ENCODE data around the gene RILPL2. TPM values are rescaled to one million over a fixed set of nuclear protein-coding genes. Genes with fewer than 3 reads are reported as not detected.

The RILPL2 gene
- total and polyA plus RNA-seq, 2 of the 13 experiments (the other 11 are each of a cell fraction or from before 2014, with no cell fraction given): 2.7 to 8.1 TPM

- TF ChIP-seq, protein P1, sequence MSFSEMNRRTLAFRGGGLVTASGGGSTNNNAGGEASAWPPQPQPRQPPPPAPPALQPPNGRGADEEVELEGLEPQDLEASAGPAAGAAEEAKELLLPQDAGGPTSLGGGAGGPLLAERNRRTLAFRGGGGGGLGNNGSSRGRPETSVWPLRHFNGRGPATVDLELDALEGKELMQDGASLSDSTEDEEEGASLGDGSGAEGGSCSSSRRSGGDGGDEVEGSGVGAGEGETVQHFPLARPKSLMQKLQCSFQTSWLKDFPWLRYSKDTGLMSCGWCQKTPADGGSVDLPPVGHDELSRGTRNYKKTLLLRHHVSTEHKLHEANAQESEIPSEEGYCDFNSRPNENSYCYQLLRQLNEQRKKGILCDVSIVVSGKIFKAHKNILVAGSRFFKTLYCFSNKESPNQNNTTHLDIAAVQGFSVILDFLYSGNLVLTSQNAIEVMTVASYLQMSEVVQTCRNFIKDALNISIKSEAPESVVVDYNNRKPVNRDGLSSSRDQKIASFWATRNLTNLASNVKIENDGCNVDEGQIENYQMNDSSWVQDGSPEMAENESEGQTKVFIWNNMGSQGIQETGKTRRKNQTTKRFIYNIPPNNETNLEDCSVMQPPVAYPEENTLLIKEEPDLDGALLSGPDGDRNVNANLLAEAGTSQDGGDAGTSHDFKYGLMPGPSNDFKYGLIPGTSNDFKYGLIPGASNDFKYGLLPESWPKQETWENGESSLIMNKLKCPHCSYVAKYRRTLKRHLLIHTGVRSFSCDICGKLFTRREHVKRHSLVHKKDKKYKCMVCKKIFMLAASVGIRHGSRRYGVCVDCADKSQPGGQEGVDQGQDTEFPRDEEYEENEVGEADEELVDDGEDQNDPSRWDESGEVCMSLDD (CRISPR knock-in tag; IDR thresholded peaks at IDR 0.05; ENCODE audit: borderline replicate concordance): no peak
- TF ChIP-seq NCOA5 (CRISPR knock-in tag; IDR thresholded peaks at IDR 0.05): no peak
- TF ChIP-seq PPARG (CRISPR knock-in tag; conservative IDR thresholded peaks at IDR 0.05): 0 out of 2 replicates have a peak, but pooled peaks have one; percentile 24
- TF ChIP-seq PRPF4 (IDR thresholded peaks at IDR 0.05; ENCODE audit: low read depth, low read length, poor library complexity, severe bottlenecking): no peak
- TF ChIP-seq BCL3 (CRISPR knock-in tag; IDR thresholded peaks at IDR 0.05): no peak; the same call in 1 of the 2 replicates
- 0 out of 2 replicates have a peak, but pooled peaks have one; percentile 31 for TF ChIP-seq ZNF3 (CRISPR knock-in tag; IDR thresholded peaks at IDR 0.05)
- TF ChIP-seq MTF2 (CRISPR knock-in tag; IDR thresholded peaks at IDR 0.05; ENCODE audit: borderline replicate concordance): 0 out of 2 replicates have a peak, but pooled peaks have one; percentile 57
- TF ChIP-seq ZNF12 (CRISPR knock-in tag; IDR thresholded peaks at IDR 0.05): no peak
- no peak for TF ChIP-seq IKZF1 (IDR thresholded peaks at IDR 0.05)
- peak; percentile 68 for TF ChIP-seq ARID5B (CRISPR knock-in tag; IDR thresholded peaks at IDR 0.05)
- TF ChIP-seq, protein P2, sequence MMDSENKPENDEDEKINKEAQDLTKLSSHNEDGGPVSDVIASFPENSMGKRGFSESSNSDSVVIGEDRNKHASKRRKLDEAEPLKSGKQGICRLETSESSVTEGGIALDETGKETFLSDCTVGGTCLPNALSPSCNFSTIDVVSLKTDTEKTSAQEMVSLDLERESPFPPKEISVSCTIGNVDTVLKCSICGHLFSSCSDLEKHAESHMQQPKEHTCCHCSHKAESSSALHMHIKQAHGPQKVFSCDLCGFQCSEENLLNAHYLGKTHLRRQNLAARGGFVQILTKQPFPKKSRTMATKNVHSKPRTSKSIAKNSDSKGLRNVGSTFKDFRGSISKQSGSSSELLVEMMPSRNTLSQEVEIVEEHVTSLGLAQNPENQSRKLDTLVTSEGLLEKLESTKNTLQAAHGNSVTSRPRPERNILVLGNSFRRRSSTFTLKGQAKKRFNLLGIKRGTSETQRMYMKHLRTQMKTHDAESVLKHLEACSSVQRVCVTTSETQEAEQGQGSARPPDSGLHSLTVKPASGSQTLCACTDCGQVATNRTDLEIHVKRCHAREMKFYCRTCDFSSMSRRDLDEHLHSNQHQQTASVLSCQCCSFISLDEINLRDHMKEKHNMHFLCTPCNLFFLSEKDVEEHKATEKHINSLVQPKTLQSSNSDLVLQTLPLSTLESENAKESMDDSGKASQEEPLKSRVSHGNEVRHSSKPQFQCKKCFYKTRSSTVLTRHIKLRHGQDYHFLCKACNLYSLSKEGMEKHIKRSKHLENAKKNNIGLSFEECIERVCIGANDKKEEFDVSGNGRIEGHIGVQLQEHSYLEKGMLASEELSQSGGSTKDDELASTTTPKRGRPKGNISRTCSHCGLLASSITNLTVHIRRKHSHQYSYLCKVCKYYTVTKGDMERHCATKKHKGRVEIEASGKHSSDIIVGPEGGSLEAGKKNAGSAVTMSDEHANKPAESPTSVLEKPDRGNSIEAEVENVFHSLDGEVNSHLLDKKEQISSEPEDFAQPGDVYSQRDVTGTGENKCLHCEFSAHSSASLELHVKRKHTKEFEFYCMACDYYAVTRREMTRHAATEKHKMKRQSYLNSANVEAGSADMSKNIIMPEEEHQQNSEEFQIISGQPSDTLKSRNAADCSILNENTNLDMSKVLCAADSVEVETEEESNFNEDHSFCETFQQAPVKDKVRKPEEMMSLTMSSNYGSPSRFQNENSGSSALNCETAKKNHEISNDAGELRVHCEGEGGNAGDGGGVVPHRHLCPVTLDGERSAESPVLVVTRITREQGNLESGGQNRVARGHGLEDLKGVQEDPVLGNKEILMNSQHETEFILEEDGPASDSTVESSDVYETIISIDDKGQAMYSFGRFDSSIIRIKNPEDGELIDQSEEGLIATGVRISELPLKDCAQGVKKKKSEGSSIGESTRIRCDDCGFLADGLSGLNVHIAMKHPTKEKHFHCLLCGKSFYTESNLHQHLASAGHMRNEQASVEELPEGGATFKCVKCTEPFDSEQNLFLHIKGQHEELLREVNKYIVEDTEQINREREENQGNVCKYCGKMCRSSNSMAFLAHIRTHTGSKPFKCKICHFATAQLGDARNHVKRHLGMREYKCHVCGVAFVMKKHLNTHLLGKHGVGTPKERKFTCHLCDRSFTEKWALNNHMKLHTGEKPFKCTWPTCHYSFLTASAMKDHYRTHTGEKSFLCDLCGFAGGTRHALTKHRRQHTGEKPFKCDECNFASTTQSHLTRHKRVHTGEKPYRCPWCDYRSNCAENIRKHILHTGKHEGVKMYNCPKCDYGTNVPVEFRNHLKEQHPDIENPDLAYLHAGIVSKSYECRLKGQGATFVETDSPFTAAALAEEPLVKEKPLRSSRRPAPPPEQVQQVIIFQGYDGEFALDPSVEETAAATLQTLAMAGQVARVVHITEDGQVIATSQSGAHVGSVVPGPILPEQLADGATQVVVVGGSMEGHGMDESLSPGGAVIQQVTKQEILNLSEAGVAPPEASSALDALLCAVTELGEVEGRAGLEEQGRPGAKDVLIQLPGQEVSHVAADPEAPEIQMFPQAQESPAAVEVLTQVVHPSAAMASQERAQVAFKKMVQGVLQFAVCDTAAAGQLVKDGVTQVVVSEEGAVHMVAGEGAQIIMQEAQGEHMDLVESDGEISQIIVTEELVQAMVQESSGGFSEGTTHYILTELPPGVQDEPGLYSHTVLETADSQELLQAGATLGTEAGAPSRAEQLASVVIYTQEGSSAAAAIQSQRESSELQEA (CRISPR knock-in tag; IDR thresholded peaks at IDR 0.05; ENCODE audit: not compliant biosample characterization): no peak
- no peak for TF ChIP-seq SKI (IDR thresholded peaks at IDR 0.05; ENCODE audit: partially characterized antibody)
These were observed 21.7 kb upstream of the RILPL2 start, which contains the start of gene SNRNP35 (continued) for GRCh38 chr12:123457980-123458779.

Data from HepG2 (cell line).